HL-60/S4 (cell line): ENCODE results near the gene ZKSCAN8.

Experiments used
- in situ Hi-C: fragments of 300-500 bp; cut with MboI; formaldehyde crosslinking; loops from 2 replicates; pipeline ENCODE4 v1.14.3; 2022; ENCODE audit warnings: low sequenced_read_pairs

The ZKSCAN8 gene

DNA sequence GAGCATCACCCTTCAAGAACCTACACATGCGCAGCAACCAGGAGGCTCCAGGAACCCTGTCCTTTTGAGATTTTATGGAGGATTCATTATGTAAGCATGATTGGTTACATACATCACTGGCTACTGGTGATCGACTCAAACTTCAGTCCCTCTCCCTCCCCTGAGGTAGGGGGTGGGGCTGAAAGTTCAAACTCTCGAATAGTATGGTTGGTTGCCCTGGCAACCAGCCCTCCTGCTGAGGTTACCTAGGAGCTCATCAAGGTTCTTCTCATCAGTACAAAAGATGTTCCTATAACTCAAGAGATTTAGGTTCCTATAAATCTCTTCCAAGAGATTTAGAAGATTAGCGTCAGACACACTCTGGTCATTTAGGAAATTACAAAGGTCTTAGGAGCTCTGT is 61.5 kb downstream of the ZKSCAN8 start:
- in situ Hi-C loops = no loop called here

DNA sequence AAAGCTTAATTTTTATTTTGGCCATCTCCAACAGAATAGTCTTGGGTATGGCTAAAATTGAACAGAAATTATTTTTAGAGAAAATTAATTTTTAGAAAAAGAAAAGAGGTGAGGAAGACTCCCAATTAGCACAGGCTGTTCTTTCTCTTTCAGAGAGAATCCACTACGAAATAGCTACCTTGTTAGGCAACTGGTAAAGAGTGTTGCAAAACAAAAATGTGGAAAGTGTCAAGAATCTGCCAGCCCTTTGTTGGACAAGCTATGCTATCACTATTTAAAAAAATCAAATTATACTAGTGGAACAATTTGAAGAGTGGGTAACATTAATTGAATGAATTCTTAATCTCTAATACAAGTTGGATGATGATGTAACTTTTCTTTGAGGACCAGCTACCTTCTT is 64.2 kb downstream of the ZKSCAN8 start:
- in situ Hi-C loops = no loop called here

DNA sequence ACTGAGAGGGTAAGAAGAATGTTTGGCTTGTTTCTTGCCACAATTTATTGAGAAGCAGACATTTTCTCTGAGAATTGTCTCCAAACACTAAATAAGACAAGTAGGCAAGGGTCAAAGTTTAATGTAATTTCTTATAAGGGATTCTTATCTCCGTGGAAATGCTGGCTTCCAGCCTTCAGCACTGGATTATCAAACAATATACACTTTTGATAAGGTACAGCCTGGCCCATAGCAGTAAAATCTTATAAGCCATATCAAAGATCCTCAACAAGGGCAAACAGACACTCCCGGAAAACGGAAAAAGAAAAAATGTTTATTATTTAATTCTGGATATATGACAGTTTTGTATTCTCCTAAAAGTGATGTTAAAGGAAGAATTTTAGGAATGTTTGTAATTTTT is 64.8 kb downstream of the ZKSCAN8 start:
- in situ Hi-C loops = no loop called here

DNA sequence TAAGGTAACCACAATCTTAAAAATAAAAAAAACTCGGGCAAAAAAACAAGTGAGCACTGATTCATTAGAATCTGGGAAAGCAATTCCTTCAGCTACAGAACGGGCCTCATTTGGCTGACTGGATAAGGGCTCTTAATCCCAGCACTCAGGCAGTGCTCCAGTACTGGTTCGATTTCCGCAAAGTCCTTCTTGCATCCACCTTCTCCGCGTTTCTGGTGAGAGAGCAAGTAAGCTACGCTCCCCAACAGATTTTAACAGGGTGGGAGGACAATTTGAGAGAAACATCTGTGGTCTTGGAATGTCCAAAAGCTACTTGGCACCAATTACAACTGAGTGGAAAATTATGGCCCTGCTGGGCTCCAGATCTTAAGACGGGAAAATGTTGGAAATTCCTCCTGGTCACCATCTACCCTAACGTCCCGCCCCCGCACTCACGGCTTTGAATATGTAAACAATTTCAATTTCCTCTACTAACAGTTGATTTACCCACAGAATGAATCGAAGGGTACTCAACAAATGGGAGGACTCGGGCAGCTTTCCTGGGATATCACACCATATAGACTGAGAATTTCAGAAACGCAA is 65.3 kb downstream of the ZKSCAN8 start:
- in situ Hi-C loops = no loop called here

DNA sequence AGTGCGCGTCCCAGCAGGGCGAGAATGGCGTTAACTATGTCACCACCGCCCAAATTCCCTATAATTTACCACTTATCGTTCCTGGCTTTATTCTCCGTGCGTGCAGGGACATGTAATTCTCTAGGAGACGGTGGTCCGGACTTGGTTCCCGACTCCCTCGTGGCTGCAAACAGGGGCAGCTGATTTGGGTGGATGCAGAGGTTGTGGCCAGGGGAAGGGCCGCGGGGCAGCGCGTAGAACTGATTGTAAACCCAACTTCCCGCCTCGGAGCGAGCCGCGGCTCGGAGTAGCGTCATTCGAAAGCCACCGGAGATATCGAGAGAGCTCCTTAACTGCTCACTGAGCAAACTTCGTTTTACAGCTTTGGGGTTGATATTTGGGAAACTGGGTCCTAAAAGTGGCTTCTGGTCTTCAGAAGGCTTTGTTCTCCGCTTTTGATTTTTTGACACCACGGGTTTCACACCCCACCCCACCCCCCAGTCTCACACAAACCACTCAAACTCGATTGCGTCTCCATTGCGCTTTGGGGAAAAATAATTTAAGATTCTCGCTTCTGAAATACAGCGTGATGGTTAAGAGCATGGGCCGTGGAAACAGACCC is 65.9 kb downstream of the ZKSCAN8 start:
- in situ Hi-C loops = no loop called here

DNA sequence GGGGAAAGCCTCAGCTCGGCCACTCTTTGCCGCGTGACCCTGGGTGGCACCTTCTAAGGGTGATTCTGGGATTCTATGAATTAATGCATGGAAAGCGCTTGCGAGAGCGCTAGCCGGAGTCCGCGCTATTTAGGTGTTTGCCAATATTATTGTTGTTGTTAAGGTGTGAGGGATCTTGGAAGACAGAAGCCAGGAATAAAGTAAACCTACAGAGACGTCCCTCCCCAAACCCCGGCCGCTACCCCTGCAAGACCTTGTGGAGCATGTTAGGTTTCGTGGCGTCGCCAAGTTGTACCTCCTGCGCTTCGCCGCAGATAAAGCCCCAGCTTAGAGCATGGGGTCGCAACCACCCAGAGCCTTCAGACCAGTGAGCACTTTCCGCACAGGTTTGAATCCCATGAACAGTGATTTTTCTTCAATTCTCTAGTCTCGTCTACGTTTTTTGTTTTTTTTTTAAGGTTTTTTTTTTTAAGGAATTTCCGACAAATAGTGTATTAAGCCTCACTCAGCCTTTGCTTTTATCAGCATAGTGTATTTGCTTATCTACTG is 66.5 kb downstream of the ZKSCAN8 start:
- in situ Hi-C loops = no loop called here
